M059J (cell line): Measurements from ENCODE around the gene SCYL3. TPM values are rescaled to one million over a fixed set of nuclear protein-coding genes. Genes with fewer than 3 reads are reported as not detected.

Experiments
- DNase-seq: peaks from one replicate; pipeline ENCODE4 v3.0.0-alpha.2; 2012; ENCODE audit warnings: low read depth
- total RNA-seq: library from RNA; depleted of rRNA; stranded (reverse); fragments of >200 nt; shearing (Covaris generic); gene quantifications from 2 replicates; pipeline ENCODE4 v1.2.3, GENCODE V29; 2014

SCYL3 gene
- total RNA-seq, 1 experiment from 2014 or later = 7.8 TPM

GRCh38 chr1:169900571-169900970 lies 6.9 kb upstream of the SCYL3 start:
- DNase-seq = no peak

DNA sequence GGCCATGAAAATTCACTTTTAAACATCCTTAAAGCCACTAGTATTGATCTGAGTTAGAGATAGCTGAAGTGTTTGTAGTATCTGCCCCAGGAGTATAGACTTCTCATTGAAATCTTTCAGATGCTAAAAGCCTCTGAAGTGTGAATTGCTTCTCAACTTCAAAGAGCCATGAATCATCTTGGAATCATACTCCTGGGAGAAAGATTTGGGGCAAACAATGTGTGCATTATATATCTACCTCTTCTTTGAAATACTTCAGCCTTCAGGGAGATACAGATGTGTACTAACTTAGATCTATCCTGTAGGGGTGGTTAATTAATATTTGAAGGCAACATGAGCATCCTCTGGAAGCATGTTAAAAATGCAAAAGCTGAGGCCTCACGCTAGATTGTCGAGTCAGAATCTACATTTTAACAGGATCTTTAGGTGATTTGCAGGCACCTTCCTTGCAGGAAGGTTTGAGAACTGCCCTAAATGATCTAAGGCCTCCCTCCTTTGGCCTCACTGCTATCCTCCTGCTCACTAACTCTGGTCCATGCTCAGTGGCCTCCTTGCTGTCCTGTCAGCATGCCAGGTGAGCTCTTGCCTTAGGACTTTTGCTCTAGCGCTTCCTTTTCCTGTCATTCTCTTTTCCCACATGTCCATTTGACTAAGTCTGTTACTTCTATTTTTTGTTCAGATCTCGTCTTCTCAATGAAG lies 6.0 kb upstream of the SCYL3 start:
- no peak for DNase-seq

GRCh38 chr1:169896013-169896412 lies 2.3 kb upstream of the SCYL3 start:
- peak; percentile 24 for DNase-seq

DNA sequence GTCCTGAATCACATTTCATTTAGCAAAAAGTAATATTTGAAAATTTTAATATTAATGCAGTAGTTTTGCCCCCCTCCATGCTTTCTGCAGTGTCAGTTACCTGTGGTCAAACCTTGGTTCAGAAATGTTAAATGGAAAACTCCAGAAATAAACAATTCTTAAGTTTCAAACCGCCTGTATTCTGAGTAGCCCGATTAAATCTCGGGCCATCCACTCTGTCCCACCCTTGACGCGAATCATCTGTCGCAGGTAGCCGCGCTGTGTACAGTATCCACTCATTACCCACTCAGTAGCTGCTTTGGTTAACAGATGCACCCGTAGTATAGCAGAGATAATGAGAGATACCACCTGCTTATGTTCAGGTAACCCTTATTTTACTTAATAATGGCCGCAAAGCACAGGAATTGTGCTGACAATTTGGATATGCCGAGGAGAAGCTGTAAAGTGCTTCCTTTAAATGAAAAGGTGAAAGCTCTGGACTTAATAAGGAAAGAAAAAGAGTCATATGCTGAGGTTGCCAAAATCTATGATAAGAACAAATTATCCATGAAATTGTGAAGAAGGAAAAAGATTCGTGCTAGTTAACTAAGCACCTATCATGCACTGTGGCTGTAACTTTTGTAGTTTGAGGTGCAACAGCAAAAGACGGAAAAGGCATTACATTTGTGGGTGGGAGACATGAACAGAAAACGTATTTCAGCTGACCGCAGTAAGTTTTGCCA lies 889 bp upstream of the SCYL3 start:
- no peak for DNase-seq

DNA sequence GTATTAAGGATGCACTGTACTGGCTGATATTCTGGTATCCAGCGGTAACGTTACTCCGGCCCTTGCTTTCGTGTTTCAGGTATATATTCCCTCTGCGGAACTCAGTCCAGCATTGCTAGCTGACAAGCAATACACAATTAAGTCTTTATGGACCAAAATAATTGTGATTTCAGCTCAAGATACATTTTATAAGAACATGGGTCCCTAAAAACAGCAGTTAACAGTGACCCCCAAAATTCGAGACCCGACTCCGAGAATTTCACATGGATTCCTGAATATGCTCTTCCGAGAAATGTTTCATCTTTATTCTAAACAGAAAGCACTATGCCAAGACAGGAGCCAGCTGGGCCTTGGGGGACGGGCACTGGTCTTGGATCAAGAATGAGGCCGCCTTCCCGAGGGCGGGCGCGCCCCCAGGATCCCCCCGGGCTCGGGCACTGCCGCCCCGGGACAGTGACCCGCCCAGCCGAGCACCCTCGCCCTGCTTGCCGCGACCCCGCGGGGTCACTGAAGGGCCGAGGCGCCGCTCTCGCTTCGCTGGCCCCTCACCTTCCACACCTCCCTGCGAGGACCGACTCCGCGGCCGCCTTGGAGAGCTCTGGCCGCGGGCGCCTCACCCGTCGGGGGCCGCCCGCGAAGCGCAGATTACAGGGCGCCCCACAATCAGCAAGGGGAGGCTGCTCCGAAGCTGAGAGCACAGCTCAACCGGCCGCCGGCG lies 610 bp downstream of the SCYL3 start:
- peak; percentile 34 for DNase-seq

DNA sequence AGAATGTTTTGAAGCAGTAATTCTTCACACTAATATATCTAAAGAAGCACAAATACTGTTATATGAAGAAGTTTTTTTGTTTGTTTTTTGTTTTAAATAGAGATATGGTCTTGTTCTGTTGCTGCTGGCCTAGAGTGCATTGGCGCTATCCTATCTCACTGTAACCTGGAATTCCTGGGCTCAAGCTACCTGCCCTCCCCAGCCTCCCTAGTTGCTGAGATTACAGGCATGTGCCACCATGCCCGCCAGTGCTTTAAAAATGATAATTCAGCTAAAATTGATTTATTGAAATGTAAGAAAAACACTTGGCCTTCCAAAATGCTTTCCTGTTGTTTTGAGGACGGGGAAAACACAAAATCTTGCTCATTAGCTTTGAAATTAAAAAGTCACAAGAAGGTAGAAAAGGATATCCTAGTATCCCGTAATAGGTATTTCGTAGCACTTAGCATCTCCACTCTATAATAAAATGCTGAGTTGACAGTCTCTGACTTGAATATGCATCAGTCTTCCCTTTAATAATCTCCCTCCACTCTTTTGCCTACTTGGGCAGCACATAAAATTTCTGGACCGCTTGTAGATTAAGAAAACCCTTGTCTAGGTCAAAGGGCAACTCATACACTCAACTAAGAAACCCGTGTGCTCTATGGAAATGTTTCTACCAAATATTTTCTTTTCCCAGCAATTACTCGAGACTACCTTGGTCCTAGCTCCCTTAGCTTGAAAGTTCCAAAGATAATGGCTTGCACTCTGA lies 1.3 kb downstream of the SCYL3 start:
- DNase-seq = peak; percentile 12

GRCh38 chr1:169891539-169891885 lies 2.2 kb downstream of the SCYL3 start:
- DNase-seq = no peak

GRCh38 chr1:169890761-169891538 lies 2.7 kb downstream of the SCYL3 start:
- DNase-seq = peak; percentile 31

DNA sequence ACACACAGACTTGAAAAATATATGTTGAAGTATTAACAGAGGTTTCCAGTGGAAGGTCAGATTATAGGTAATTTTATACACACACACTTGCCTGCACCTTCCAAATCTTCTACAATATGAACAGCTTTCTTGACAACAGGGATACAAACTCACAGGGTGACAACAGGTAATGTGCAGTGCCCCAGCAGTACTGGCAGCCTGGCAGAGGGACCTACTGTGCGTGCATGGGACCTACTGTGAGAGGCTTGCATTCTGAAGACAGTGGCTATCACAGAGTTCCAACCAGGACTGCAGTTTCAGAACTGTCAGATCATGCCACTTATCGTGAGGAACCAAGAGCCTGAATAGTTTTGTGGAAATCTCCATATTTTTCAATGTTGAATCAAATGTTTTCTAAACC lies 3.8 kb downstream of the SCYL3 start:
- DNase-seq = no peak

- DNase-seq = no peak
These were observed 6.8 kb downstream of the SCYL3 start for GRCh38 chr1:169886931-169887330.

- DNase-seq = peak; percentile 51
These were observed 7.3 kb downstream of the SCYL3 start for GRCh38 chr1:169886422-169886821.

GRCh38 chr1:169885207-169885606 lies 8.5 kb downstream of the SCYL3 start:
- DNase-seq = peak; percentile 37

DNA sequence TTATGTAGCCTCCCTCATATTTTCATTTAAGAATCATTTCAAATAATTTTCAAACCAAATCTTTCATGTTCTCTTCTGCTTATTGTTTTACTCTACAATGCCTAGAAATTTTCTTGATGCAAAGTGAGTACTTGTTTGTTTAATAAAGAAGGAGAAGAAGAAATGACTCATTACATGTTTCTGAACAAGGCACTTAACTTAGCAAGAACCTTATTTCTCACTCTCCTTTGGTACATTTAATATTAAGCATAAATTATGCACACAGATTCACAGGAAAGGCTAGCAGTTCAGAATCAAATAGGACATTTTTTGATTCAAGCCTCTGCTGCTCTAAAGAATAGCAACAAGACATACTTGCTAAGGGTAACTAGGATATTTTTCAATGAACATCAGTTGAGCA lies 9.1 kb downstream of the SCYL3 start:
- no peak for DNase-seq

- DNase-seq = no peak
These were observed 11.6 kb downstream of the SCYL3 start for GRCh38 chr1:169882039-169882511.

- DNase-seq = no peak
These were observed 14.5 kb downstream of the SCYL3 start for GRCh38 chr1:169879034-169879840.

- DNase-seq = no peak
These were observed 15.2 kb downstream of the SCYL3 start for GRCh38 chr1:169878498-169878897.

GRCh38 chr1:169877800-169878491 lies 15.8 kb downstream of the SCYL3 start:
- peak; percentile 57 for DNase-seq

GRCh38 chr1:169874229-169874628 lies 19.5 kb downstream of the SCYL3 start:
- DNase-seq = peak; percentile 87

- peak; percentile 8 for DNase-seq
These were observed 20.0 kb downstream of the SCYL3 start for GRCh38 chr1:169873582-169874199.
